SK-N-MC (cell line): Measurements from ENCODE around the gene IDH3A.

Source experiments
- EZH2 ChIP-seq: fragments of 200-600 bp; sonication (generic); IDR thresholded peaks from one replicate; pipeline ENCODE4 v1.6.1; 2017; ENCODE audit warnings: antibody characterized with exemption
- FOXP2 ChIP-seq: optimal IDR thresholded peaks from 2 replicates; pipeline ENCODE3; 2011; ENCODE audit warnings: mild to moderate bottlenecking, moderate library complexity; ENCODE audit not compliant: insufficient read depth; ENCODE audit errors: extremely low read length, control extremely low read depth
- POLR2AphosphoS5 ChIP-seq: IDR thresholded peaks from 2 replicates; pipeline ENCODE4 v1.6.1; 2012; ENCODE audit warnings: mild to moderate bottlenecking, low read depth, low read length, borderline replicate concordance

- TF ChIP-seq POLR2AphosphoS5 (no peak), EZH2 (no peak), FOXP2 (no peak)
Measured at GRCh38 chr15:78167227-78167888, 18.2 kb downstream of the IDH3A start.
